Tibial nerve (tissue), 3 donors: ENCODE data around the gene CD300LB.

Source experiments
- POLR2A ChIP-seq, 2 donors: fragments of 450-650 bp; IDR thresholded peaks; one replicate each; pipeline ENCODE4 v1.6.1; 2017; ENCODE audit warnings: antibody characterized with exemption in 2 of 2, mild to moderate bottlenecking in 2 of 2, moderate library complexity in 2 of 2
- TF ChIP-seq, protein P1 (sequence below), 5 experiments: fragments of 200-600 bp in 3 of 5; fragments of 450-650 bp in 2 of 5; sonication (generic) in 3 of 5; IDR thresholded peaks; one replicate each; pipeline ENCODE4 v1.5.1; 2016 to 2019; ENCODE audit warnings: antibody characterized with exemption in 5 of 5, mild to moderate bottlenecking in 3 of 5, moderate library complexity in 2 of 5

DNA sequence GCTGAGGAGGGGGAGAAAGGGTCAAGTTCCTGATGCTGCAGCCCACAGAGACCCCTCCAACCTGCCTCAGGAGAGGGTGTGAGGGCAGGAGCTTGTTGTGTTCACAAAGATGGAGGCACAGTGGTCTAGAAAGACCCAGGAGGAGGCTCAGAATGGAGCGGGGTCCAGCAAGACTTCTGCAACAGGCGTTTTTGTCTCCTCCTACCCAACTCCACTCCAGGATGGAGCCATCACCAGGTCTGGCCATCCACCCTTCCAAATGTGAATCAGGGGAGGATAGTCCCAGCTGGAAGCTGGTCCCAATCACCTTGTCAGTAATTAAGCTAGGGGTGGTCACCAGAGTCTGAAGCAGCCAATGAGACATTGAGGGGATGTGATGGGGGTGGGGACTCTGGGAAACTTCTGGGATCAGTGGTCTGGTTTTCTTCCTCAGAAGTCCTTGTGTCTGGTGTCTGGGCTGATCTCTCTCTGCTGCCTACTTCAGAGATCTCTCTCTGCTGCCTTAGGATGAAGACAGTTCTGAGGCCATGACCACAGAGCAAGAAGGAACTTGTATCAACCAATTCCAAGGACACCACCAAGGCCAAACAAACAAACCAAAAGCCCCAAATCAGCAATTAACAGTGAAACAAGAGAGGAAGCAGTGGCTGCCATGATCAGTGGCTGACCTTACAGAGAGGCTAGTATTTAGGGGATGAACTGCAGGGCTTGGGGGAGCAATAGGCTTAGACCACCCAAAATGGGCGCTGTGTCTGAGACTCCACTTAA is 14.5 kb downstream of the CD300LB start:
- no peak for TF ChIP-seq POLR2A (IDR thresholded peaks at IDR 0.05)
- TF ChIP-seq, protein P1, sequence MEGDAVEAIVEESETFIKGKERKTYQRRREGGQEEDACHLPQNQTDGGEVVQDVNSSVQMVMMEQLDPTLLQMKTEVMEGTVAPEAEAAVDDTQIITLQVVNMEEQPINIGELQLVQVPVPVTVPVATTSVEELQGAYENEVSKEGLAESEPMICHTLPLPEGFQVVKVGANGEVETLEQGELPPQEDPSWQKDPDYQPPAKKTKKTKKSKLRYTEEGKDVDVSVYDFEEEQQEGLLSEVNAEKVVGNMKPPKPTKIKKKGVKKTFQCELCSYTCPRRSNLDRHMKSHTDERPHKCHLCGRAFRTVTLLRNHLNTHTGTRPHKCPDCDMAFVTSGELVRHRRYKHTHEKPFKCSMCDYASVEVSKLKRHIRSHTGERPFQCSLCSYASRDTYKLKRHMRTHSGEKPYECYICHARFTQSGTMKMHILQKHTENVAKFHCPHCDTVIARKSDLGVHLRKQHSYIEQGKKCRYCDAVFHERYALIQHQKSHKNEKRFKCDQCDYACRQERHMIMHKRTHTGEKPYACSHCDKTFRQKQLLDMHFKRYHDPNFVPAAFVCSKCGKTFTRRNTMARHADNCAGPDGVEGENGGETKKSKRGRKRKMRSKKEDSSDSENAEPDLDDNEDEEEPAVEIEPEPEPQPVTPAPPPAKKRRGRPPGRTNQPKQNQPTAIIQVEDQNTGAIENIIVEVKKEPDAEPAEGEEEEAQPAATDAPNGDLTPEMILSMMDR (IDR thresholded peaks at IDR 0.05) = no peak
